WERI-Rb-1 (cell line): Measurements from ENCODE around the gene SRGAP3.

Source experiments
- DNase-seq: peaks from one replicate; pipeline ENCODE4 v3.0.0-alpha.2; 2020
- H3K27ac ChIP-seq: fragments of 250-450 bp; sonication (Bioruptor Pico); 2 replicates; pipeline ENCODE4 v1.5.1; 2020; ENCODE audit warnings: mild to moderate bottlenecking, moderate library complexity
- H3K27me3 ChIP-seq: fragments of 250-450 bp; sonication (Bioruptor Pico); 2 replicates; pipeline ENCODE4 v1.5.1; 2021; ENCODE audit warnings: mild to moderate bottlenecking, low read depth, moderate library complexity; ENCODE audit not compliant: insufficient read depth, severe bottlenecking
- H3K36me3 ChIP-seq: fragments of 250-450 bp; sonication (Bioruptor Pico); 2 replicates; pipeline ENCODE4 v1.5.1; 2020; ENCODE audit warnings: mild to moderate bottlenecking, moderate library complexity
- H3K4me3 ChIP-seq: 2 replicates; pipeline ENCODE4 v1.5.1; 2011; ENCODE audit warnings: low read depth, mild to moderate bottlenecking, control low read depth, low read length
- H3K9me3 ChIP-seq: fragments of 250-450 bp; sonication (Bioruptor Pico); 2 replicates; pipeline ENCODE4 v1.5.1; 2021; ENCODE audit warnings: mild to moderate bottlenecking, moderate library complexity; ENCODE audit not compliant: severe bottlenecking
- TF ChIP-seq, protein P1 (sequence below): IDR thresholded peaks from 2 replicates; pipeline ENCODE4 v1.5.1; 2011; ENCODE audit warnings: low read depth, mild to moderate bottlenecking, control low read depth, inconsistent platforms, low read length

The SRGAP3 gene

DNA sequence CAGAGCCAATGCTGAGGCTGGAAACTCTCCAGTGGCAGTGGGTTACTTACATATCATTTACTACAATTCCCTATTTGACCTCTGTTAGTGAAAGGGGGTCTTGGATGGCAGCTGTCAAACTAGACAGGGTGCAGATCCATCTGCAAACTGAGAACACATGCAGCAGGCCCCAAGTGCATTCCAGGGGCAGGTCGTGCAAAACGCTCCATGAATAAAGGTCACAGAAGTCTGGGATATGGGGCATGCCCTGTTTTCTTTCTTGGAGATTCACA lies 261.1 kb downstream of the SRGAP3 start:
- H3K4me3 ChIP-seq: no peak overlapping the region
- H3K9me3 ChIP-seq: no peaks in the 10 kb centered on the region
- H3K27me3 ChIP-seq: no peaks in the 10 kb centered on the region
- H3K36me3 ChIP-seq: no peaks in the 10 kb centered on the region
- H3K27ac ChIP-seq: no peak overlapping the region
- no peak for DNase-seq
- TF ChIP-seq, protein P1, sequence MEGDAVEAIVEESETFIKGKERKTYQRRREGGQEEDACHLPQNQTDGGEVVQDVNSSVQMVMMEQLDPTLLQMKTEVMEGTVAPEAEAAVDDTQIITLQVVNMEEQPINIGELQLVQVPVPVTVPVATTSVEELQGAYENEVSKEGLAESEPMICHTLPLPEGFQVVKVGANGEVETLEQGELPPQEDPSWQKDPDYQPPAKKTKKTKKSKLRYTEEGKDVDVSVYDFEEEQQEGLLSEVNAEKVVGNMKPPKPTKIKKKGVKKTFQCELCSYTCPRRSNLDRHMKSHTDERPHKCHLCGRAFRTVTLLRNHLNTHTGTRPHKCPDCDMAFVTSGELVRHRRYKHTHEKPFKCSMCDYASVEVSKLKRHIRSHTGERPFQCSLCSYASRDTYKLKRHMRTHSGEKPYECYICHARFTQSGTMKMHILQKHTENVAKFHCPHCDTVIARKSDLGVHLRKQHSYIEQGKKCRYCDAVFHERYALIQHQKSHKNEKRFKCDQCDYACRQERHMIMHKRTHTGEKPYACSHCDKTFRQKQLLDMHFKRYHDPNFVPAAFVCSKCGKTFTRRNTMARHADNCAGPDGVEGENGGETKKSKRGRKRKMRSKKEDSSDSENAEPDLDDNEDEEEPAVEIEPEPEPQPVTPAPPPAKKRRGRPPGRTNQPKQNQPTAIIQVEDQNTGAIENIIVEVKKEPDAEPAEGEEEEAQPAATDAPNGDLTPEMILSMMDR: no peak

DNA sequence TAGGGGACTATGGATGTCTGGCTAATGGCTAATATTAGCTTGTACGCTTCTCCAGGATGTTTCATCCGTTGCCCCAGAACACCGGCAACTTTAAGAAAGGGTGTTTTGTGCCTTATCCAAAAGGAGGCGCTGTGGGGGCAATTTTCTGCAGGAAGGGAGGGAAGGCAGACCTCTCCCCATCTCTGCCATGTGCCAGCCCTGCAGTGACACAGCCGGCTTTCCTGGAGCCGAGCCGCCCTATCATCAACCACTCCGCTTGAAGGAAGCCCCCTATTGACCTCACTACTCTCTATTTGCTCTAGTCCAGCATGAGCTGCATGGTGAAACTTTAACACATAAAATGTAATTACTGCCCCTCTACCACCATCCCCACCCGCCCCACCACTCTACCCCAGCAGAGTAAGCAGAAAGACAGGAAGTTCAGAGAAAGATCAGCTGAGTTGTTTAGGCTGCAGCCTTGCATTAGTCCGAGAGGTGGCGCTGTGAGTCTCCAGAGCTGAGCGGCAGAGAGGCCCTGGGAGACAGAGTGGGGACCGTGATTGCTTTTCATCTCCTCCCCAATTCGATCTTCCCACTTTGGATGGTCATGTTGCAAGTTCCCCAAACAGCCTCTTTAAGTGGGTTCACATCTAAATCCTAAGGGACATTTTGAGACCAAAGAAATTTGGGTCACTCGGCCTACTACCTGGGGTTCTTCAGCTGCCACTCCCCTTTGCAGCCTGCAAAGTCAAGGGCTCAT lies 261.6 kb downstream of the SRGAP3 start:
- Histone ChIP-seq H3K27me3 (no peaks in the 10 kb centered on the region), H3K9me3 (no peaks in the 10 kb centered on the region), H3K27ac (no peak overlapping the region), H3K4me3 (no peak overlapping the region), H3K36me3 (no peaks in the 10 kb centered on the region)
- DNase-seq: peak; percentile 67
- TF ChIP-seq, protein P1: peak; percentile 89

GRCh38 chr3:8987226-8987625 lies 262.2 kb downstream of the SRGAP3 start:
- Histone ChIP-seq H3K4me3 (no peak overlapping the region), H3K9me3 (no peaks in the 10 kb centered on the region), H3K27ac (no peak overlapping the region), H3K27me3 (no peaks in the 10 kb centered on the region), H3K36me3 (no peaks in the 10 kb centered on the region)
- TF ChIP-seq, protein P1: no peak
- DNase-seq: no peak

- Histone ChIP-seq H3K27me3 (no peaks in the 10 kb centered on the region), H3K9me3 (no peaks in the 10 kb centered on the region), H3K27ac (no peak overlapping the region), H3K36me3 (no peaks in the 10 kb centered on the region), H3K4me3 (no peak overlapping the region)
- TF ChIP-seq, protein P1: no peak
- no peak for DNase-seq
Observed at GRCh38 chr3:8986741-8987140, 262.7 kb downstream of the SRGAP3 start.

GRCh38 chr3:8985876-8986275 lies 263.6 kb downstream of the SRGAP3 start:
- TF ChIP-seq, protein P1: no peak
- no peaks in the 10 kb centered on the region for H3K27me3 ChIP-seq
- no peak overlapping the region for H3K4me3 ChIP-seq
- no peak overlapping the region for H3K27ac ChIP-seq
- no peak for DNase-seq
- H3K36me3 ChIP-seq: no peaks in the 10 kb centered on the region
- no peaks in the 10 kb centered on the region for H3K9me3 ChIP-seq

DNA sequence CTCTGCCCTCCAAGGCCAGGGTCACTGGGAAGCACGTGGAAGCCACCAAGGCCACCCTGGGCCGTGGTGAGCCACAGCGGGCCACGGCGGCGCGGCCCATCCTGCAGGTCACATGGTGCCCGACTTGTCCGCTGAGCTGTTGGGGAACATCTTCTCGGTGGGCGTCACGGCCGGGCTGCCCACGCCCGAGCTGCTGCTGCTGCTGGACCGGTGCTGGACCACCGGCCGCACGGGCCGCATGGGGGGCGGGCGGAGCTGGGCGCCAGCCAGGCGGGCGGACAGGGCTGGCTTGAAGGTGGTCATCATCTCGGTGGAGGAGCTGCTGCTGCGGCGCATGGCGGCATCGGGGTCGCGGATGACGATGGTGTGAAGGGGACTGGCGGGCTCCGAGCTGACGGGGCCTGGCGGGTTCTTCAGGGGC lies 264.0 kb downstream of the SRGAP3 start:
- no peaks in the 10 kb centered on the region for H3K27me3 ChIP-seq
- no peak for DNase-seq
- H3K36me3 ChIP-seq: no peaks in the 10 kb centered on the region
- TF ChIP-seq, protein P1: no peak
- H3K9me3 ChIP-seq: no peaks in the 10 kb centered on the region
- no peak overlapping the region for H3K27ac ChIP-seq
- H3K4me3 ChIP-seq: no peak overlapping the region
